Astrocyte (in vitro differentiated cells and primary cell): ENCODE results near the gene LRP11. TPM values are rescaled to one million over a fixed set of nuclear protein-coding genes. Genes with fewer than 3 reads are reported as not detected.
"Not testable (repeated sequence)": the region's sequence is repeated elsewhere in the genome, so short reads cannot be mapped to it uniquely, and the experiment has no call there.

Experiments
- DNase-seq: peaks from one replicate; pipeline ENCODE4 v3.0.0-alpha.2; 2010; ENCODE audit warnings: low read depth
- FAIRE-seq: peaks from 2 replicates; lab custom pipeline; 2011; peaks lifted over from hg19 to GRCh38; lab: Jason Lieb, UNC
- H2AFZ ChIP-seq: 2 replicates; pipeline ENCODE4 v1.6.0; 2012; ENCODE audit warnings: low read depth, low read length, inconsistent platforms
- H3K27ac ChIP-seq: 2 replicates; pipeline ENCODE4 v1.5.1; 2011; ENCODE audit warnings: low read depth, low read length, inconsistent platforms
- H3K27me3 ChIP-seq: 2 replicates; pipeline ENCODE4 v1.6.0; 2011; ENCODE audit warnings: low read length, inconsistent platforms; ENCODE audit not compliant: insufficient read depth
- H3K36me3 ChIP-seq: 2 replicates; pipeline ENCODE4 v1.5.1; 2011; ENCODE audit warnings: low read length, inconsistent platforms; ENCODE audit not compliant: insufficient read depth
- H3K4me1 ChIP-seq: 2 replicates; pipeline ENCODE4 v1.5.1; 2011; ENCODE audit warnings: low read length, inconsistent platforms; ENCODE audit not compliant: insufficient read depth
- H3K4me2 ChIP-seq: 2 replicates; pipeline ENCODE4 v1.6.0; 2012; ENCODE audit warnings: low read length, inconsistent platforms
- H3K4me3 ChIP-seq: 2 replicates; pipeline ENCODE4 v1.5.1; 2011; ENCODE audit warnings: low read depth, mild to moderate bottlenecking, low read length, inconsistent platforms; ENCODE audit not compliant: insufficient read depth
- H3K79me2 ChIP-seq: 2 replicates; pipeline ENCODE4 v1.6.0; 2012; ENCODE audit warnings: mild to moderate bottlenecking, low read length, inconsistent platforms; ENCODE audit not compliant: insufficient read depth
- H3K9ac ChIP-seq: 2 replicates; pipeline ENCODE4 v1.6.0; 2012; ENCODE audit warnings: mild to moderate bottlenecking, low read length, inconsistent platforms
- H3K9me3 ChIP-seq: 2 replicates; pipeline ENCODE4 v1.5.1; 2012; ENCODE audit warnings: low read depth, mild to moderate bottlenecking, low read length, inconsistent platforms; ENCODE audit not compliant: insufficient read depth
- H4K20me1 ChIP-seq: 2 replicates; pipeline ENCODE4 v1.6.0; 2012; ENCODE audit warnings: low read length, inconsistent platforms; ENCODE audit not compliant: insufficient read depth
- H3K27ac Mint-ChIP-seq: one replicate; pipeline ENCODE4 v1.8.0; 2021; ENCODE audit warnings: mild to moderate bottlenecking, mixed read lengths; ENCODE audit not compliant: unreplicated experiment
- H3K27me3 Mint-ChIP-seq: one replicate; pipeline ENCODE4 v1.8.0; 2021; ENCODE audit warnings: low read depth, mixed read lengths; ENCODE audit not compliant: unreplicated experiment
- H3K36me3 Mint-ChIP-seq: one replicate; pipeline ENCODE4 v1.8.0; 2021; ENCODE audit warnings: low read depth, mixed read lengths; ENCODE audit not compliant: unreplicated experiment
- H3K4me1 Mint-ChIP-seq: one replicate; pipeline ENCODE4 v1.8.0; 2021; ENCODE audit warnings: low read depth, mixed read lengths; ENCODE audit not compliant: unreplicated experiment
- H3K4me3 Mint-ChIP-seq: one replicate; pipeline ENCODE4 v1.8.0; 2021; ENCODE audit warnings: mild to moderate bottlenecking, moderate library complexity, mixed read lengths; ENCODE audit not compliant: unreplicated experiment
- H3K9me3 Mint-ChIP-seq: one replicate; pipeline ENCODE4 v1.8.0; 2021; ENCODE audit warnings: mild to moderate bottlenecking, mixed read lengths; ENCODE audit not compliant: unreplicated experiment
- CTCF ChIP-seq: IDR thresholded peaks from 2 replicates; pipeline ENCODE4 v1.5.1; 2011; ENCODE audit warnings: low read depth, mild to moderate bottlenecking, inconsistent platforms, low read length, moderate library complexity; ENCODE audit not compliant: insufficient read depth
- EZH2 ChIP-seq: IDR thresholded peaks from 2 replicates; pipeline ENCODE4 v1.6.1; 2012; ENCODE audit warnings: mild to moderate bottlenecking, low read length, inconsistent platforms; ENCODE audit not compliant: insufficient read depth
- total RNA-seq: library from RNA; stranded (reverse); gene quantifications from 2 replicates; pipeline ENCODE4 v1.2.1, GENCODE V29; 2021

LRP11 gene
- total RNA-seq, 1 donor from 2014 or later: 24.2 TPM

- H3K36me3 Mint-ChIP-seq: no peaks in the 10 kb centered on the region
- DNase-seq (peak; percentile 53), FAIRE-seq (no peak)
- Histone ChIP-seq H4K20me1 (peaks cover 8% of the 10 kb centered on the region), H3K4me2 (peak overlapping the region; percentile 87), H3K27me3 (no peaks in the 10 kb centered on the region), H3K27ac (peak overlapping the region; percentile 80), H3K4me3 (peak overlapping the region; percentile 70), H3K9ac (peak overlapping the region; percentile 90), H3K4me1 (peaks cover 19% of the 10 kb centered on the region), H3K36me3 (no peaks in the 10 kb centered on the region), H3K9me3 (no peaks in the 10 kb centered on the region), H3K79me2 (peaks cover 41% of the 10 kb centered on the region), H2AFZ (peak overlapping the region; percentile 93)
- TF ChIP-seq EZH2 (no peak), CTCF (no peak)
- peak overlapping the region; percentile 87 for H3K27ac Mint-ChIP-seq
- no peaks in the 10 kb centered on the region for H3K9me3 Mint-ChIP-seq
- H3K27me3 Mint-ChIP-seq: peaks cover 2% of the 10 kb centered on the region
- peaks cover 15% of the 10 kb centered on the region for H3K4me1 Mint-ChIP-seq
- H3K4me3 Mint-ChIP-seq: peak overlapping the region; percentile 86
Measured at GRCh38 chr6:149862922-149863697, 1.0 kb downstream of the LRP11 start.

- Mint-ChIP-seq H3K4me1 (peaks cover 18% of the 10 kb centered on the region), H3K4me3 (peak overlapping the region; percentile 86), H3K27ac (peak overlapping the region; percentile 87)
- not testable (repeated sequence) for H3K27me3 Mint-ChIP-seq, H3K9me3 Mint-ChIP-seq, DNase-seq, H3K27me3 ChIP-seq, H4K20me1 ChIP-seq, FAIRE-seq, H3K9me3 ChIP-seq, H2AFZ ChIP-seq, H3K36me3 Mint-ChIP-seq, H3K36me3 ChIP-seq
- Histone ChIP-seq H3K4me2 (peak overlapping the region; percentile 87), H3K4me3 (peak overlapping the region; percentile 70), H3K9ac (peak overlapping the region; percentile 90), H3K27ac (peak overlapping the region; percentile 80), H3K79me2 (peaks cover 49% of the 10 kb centered on the region), H3K4me1 (peaks cover 23% of the 10 kb centered on the region)
Measured at GRCh38 chr6:149862424-149862738, 1.8 kb downstream of the LRP11 start.

GRCh38 chr6:149861603-149862423 lies 2.3 kb downstream of the LRP11 start:
- Histone ChIP-seq H3K27me3 (no peaks in the 10 kb centered on the region), H3K79me2 (peaks cover 54% of the 10 kb centered on the region), H3K36me3 (no peaks in the 10 kb centered on the region), H3K27ac (peak overlapping the region; percentile 10), H4K20me1 (peaks cover 8% of the 10 kb centered on the region), H3K4me3 (peak overlapping the region; percentile 70), H3K4me1 (peaks cover 28% of the 10 kb centered on the region), H3K4me2 (peak overlapping the region; percentile 87), H3K9me3 (no peaks in the 10 kb centered on the region), H2AFZ (no peak overlapping the region), H3K9ac (peak overlapping the region; percentile 33)
- FAIRE-seq (no peak), DNase-seq (no peak)
- H3K36me3 Mint-ChIP-seq: no peaks in the 10 kb centered on the region
- H3K4me1 Mint-ChIP-seq: peaks cover 24% of the 10 kb centered on the region
- H3K9me3 Mint-ChIP-seq: no peaks in the 10 kb centered on the region
- H3K27ac Mint-ChIP-seq: peak overlapping the region; percentile 87
- H3K4me3 Mint-ChIP-seq: peak overlapping the region; percentile 86
- no peak for TF ChIP-seq CTCF
- no peak for TF ChIP-seq EZH2
- H3K27me3 Mint-ChIP-seq: peaks cover 2% of the 10 kb centered on the region
